ENCODE results near the gene GLT1D1.

- TF ChIP-seq CTCF (IDR thresholded peaks at IDR 0.05) = no peak
- no peak for TF ChIP-seq POLR2A (IDR thresholded peaks at IDR 0.05)
Measured at GRCh38 chr12:128992550-128992949, 139.3 kb downstream of the GLT1D1 start.

All from adrenal gland (tissue), 5 donors.